GM12878 (cell line): ENCODE measurements around the gene MSI2. TPM values are rescaled to one million over a fixed set of nuclear protein-coding genes. Genes with fewer than 3 reads are reported as not detected.

Experiments used
- ATAC-seq: fragments of 200-7000 bp; cut with Tn5 transposase; 3 replicates; pipeline ENCODE4 v1.9.1; 2020; ENCODE audit warnings: mild to moderate bottlenecking, moderate library complexity
- BruUV-seq: library from RNA; stranded (reverse); fragments of 400-500 nt; replicated peaks from 2 replicates; lab custom pipeline; 2021; lab: Mats Ljungman, UMichigan
- CTCF ChIA-PET: fragments of 300-600 bp; sonication (Branson Sonifier 250); formaldehyde crosslinking; extraction: SDS; loops from one replicate; lab custom pipeline; 2021; ENCODE audit warnings: inconsistent platforms; lab: Yijun Ruan, JAX
- POLR2A ChIA-PET: fragments of 350-600 bp; formaldehyde crosslinking; extraction: SDS; loops from one replicate; lab custom pipeline; 2021; ENCODE audit warnings: inconsistent platforms; lab: Charles Lee
- RAD21 ChIA-PET: fragments of 300-600 bp; sonication (Branson Sonifier 250); formaldehyde crosslinking; loops from one replicate; lab custom pipeline; 2023; ENCODE audit warnings: antibody characterized with exemption; ENCODE audit not compliant: unreplicated experiment; lab: Charles Lee
- SMC1A ChIA-PET: fragments of 300-600 bp; sonication (Branson Sonifier 250); formaldehyde crosslinking; loops from one replicate; lab custom pipeline; 2023; ENCODE audit not compliant: unreplicated experiment, uncharacterized antibody; lab: Charles Lee
- DNase-seq: peaks from one replicate; pipeline ENCODE4 v3.0.0-alpha.2; 2011; ENCODE audit warnings: low read depth, low spot score
- FAIRE-seq: peaks from 3 replicates; lab custom pipeline; 2011; peaks lifted over from hg19 to GRCh38; lab: Jason Lieb, UNC
- H2AFZ ChIP-seq: 2 replicates; pipeline ENCODE4 v1.6.0; 2011; ENCODE audit warnings: low read depth, low read length, control low read depth; ENCODE audit not compliant: control insufficient read depth
- H3K27ac ChIP-seq: 2 replicates; pipeline ENCODE4 v1.5.1; 2011; ENCODE audit warnings: control low read depth; ENCODE audit not compliant: control insufficient read depth, insufficient read depth
- H3K27me3 ChIP-seq, 2 experiments: replicated peaks in 1 of 2; 2 replicates each; pipeline versions ENCODE4 v1.6.0 to v1.6.1; 2011; ENCODE audit warnings: low read length in 1 of 2; ENCODE audit not compliant: control insufficient read depth in 2 of 2, insufficient read depth in 2 of 2
- H3K36me3 ChIP-seq, 2 experiments: 2 replicates each; pipeline ENCODE4 v1.5.1; 2011; ENCODE audit warnings: low read length in 1 of 2; ENCODE audit not compliant: control insufficient read depth in 2 of 2, insufficient read depth in 2 of 2
- H3K4me1 ChIP-seq: 2 replicates; pipeline ENCODE4 v1.6.1; 2011; ENCODE audit warnings: mild to moderate bottlenecking, low read length, moderate library complexity, mixed read lengths; ENCODE audit not compliant: control insufficient read depth, insufficient read depth
- H3K4me2 ChIP-seq: 2 replicates; pipeline ENCODE4 v1.6.0; 2011; ENCODE audit warnings: control low read depth; ENCODE audit not compliant: control insufficient read depth, insufficient read depth
- H3K4me3 ChIP-seq: fragments of 200-600 bp; sonication (generic); 2 replicates; pipeline ENCODE4 v1.5.1; 2016
- H3K79me2 ChIP-seq: 2 replicates; pipeline ENCODE4 v1.6.0; 2011; ENCODE audit warnings: low read length; ENCODE audit not compliant: control insufficient read depth, insufficient read depth
- H3K9ac ChIP-seq: 2 replicates; pipeline ENCODE4 v1.8.0; 2011; ENCODE audit warnings: low read length, control low read depth, mixed read lengths; ENCODE audit not compliant: control insufficient read depth, insufficient read depth
- H3K9me3 ChIP-seq: replicated peaks from 3 replicates; pipeline ENCODE4 v1.5.1; 2011; ENCODE audit warnings: mild to moderate bottlenecking, low read length; ENCODE audit not compliant: control insufficient read depth, insufficient read depth
- H4K20me1 ChIP-seq: 2 replicates; pipeline ENCODE4 v1.6.0; 2011; ENCODE audit not compliant: control insufficient read depth, insufficient read depth
- ASH2L ChIP-seq: fragments of 300-600, 200-600 bp; sonication (generic); IDR thresholded peaks from 2 replicates; pipeline ENCODE4 v1.6.1; 2017; ENCODE audit warnings: low read depth, mild to moderate bottlenecking, borderline replicate concordance
- ESRRA ChIP-seq: IDR thresholded peaks from 2 replicates; pipeline ENCODE4 v1.6.1; 2012; ENCODE audit warnings: mild to moderate bottlenecking, low read length, improper control_type of control experiment
- HDGF ChIP-seq: fragments of 450-650 bp; IDR thresholded peaks from 2 replicates; pipeline ENCODE4 v1.6.1; 2016; ENCODE audit warnings: antibody characterized with exemption
- MYB ChIP-seq: fragments of 150-350 bp; IDR thresholded peaks from 2 replicates; pipeline ENCODE4 v1.6.1; 2014; ENCODE audit warnings: mild to moderate bottlenecking, low read depth, low read length, borderline replicate concordance
- NFYA ChIP-seq: IDR thresholded peaks from 2 replicates; pipeline ENCODE4 v1.6.1; 2011; ENCODE audit warnings: low read depth, mild to moderate bottlenecking, low read length, improper control_type of control experiment, borderline replicate concordance
- NR2C2 ChIP-seq: IDR thresholded peaks from 2 replicates; pipeline ENCODE4 v1.6.1; 2011; ENCODE audit warnings: borderline replicate concordance, low read depth; ENCODE audit not compliant: control insufficient read depth, insufficient read length
- RFX5 ChIP-seq: IDR thresholded peaks from 2 replicates; pipeline ENCODE4 v1.6.1; 2011; ENCODE audit warnings: low read depth, low read length, improper control_type of control experiment
- TBL1XR1 ChIP-seq: IDR thresholded peaks from 2 replicates; pipeline ENCODE4 v1.6.1; 2012; ENCODE audit warnings: low read depth, low read length, improper control_type of control experiment
- WGBS: methylation state at CpG from one replicate; pipeline ENCODE4 v1.1.6; 2016; ENCODE audit warnings: low lambda C conversion rate; ENCODE audit not compliant: insufficient replicate concordance, insufficient coverage; ENCODE audit errors: missing lambda C conversion rate; 5-methylcytosine and 5-hydroxymethylcytosine counted together
- in situ Hi-C: fragments of 300-500 bp; cut with MboI; formaldehyde crosslinking; loops from 9 replicates; pipeline ENCODE4 v1.14.3; 2018; ENCODE audit warnings: mixed read lengths
- intact Hi-C: fragments of 100-400 bp; cut with micrococcal nuclease; formaldehyde crosslinking; loops from one replicate; pipeline ENCODE4 v1.14.2; 2022; ENCODE audit not compliant: unreplicated experiment
- polyA plus RNA-seq, 11 experiments: library from polyadenylated mRNA; depleted of rRNA in 4 of 11; unstranded in 6 of 11; stranded (reverse) in 5 of 11; fragments of >200 nt; fragmentation: Nextera tagmentation in 4 of 11; fragmentation: Illumina TruSeq in 1 of 11; extraction: Ambion mirVana in 4 of 11; extraction: Trizol in 1 of 11; gene quantifications; 1 replicate in 1 of 11; 2 replicates in 10 of 11; pipeline versions ENCODE4 v1.2.1 to v1.2.3, GENCODE V29; 2011 to 2016; ENCODE audit warnings: inconsistent platforms in 2 of 11, missing spikeins in 2 of 11, low read depth in 1 of 11
- total RNA-seq, 4 experiments: library from RNA; depleted of rRNA in 3 of 4; stranded (reverse); fragments of >200 nt in 3 of 4; fragmentation: Illumina TruSeq in 1 of 4; extraction: Trizol in 1 of 4; gene quantifications; 2 replicates each; pipeline versions ENCODE4 v1.2.1 to v1.2.3, GENCODE V29; 2013 to 2021
- TF ChIP-seq, protein P1 (sequence below): IDR thresholded peaks from 2 replicates; pipeline ENCODE4 v1.6.1; 2012; ENCODE audit warnings: low read depth, low read length, improper control_type of control experiment
- TF ChIP-seq, protein P2 (sequence below): fragments of 450-650 bp; IDR thresholded peaks from 2 replicates; pipeline ENCODE4 v1.6.1; 2017; ENCODE audit warnings: mild to moderate bottlenecking, moderate library complexity
- TF ChIP-seq, protein P3 (sequence below): fragments of 450-650 bp; IDR thresholded peaks from 2 replicates; pipeline ENCODE4 v1.6.1; 2017; ENCODE audit warnings: mild to moderate bottlenecking, low read depth, inconsistent platforms; ENCODE audit not compliant: poor library complexity, severe bottlenecking
- TF ChIP-seq, protein P4 (sequence below): fragments of 450-650 bp; IDR thresholded peaks from 2 replicates; pipeline ENCODE4 v1.6.1; 2016; ENCODE audit warnings: mild to moderate bottlenecking, moderate library complexity, borderline replicate concordance

Gene MSI2
- total and polyA plus RNA-seq, 10 of the 15 experiments (the other 5 are each of a cell fraction or from before 2014, with no cell fraction given), result 6.1 to 76.1 (median 42.0) TPM

DNA sequence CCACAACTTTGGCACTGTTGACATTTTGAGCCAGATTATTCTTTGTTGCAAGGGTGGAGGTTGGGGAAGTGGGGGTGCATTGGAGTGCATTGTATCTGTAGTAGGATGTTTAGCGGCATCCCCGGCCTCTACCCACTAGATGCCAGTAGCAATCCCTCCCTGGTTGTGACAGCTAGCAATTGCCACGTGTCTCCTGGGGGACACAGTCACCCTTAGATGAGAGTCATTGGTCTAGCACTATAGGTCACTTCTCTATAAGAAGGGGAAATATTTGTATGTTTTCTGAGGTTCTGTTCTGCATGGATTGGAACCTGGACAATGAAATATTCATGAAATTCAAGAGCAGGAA is 32.4 kb downstream of the MSI2 start:
- H3K4me2 ChIP-seq, result no peak overlapping the region
- H3K9ac ChIP-seq, result no peak overlapping the region
- TF ChIP-seq MYB, result no peak
- TF ChIP-seq, protein P1, sequence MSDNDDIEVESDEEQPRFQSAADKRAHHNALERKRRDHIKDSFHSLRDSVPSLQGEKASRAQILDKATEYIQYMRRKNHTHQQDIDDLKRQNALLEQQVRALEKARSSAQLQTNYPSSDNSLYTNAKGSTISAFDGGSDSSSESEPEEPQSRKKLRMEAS, result no peak
- no peak for TF ChIP-seq NFYA
- TF ChIP-seq HDGF, result no peak
- no peak for TF ChIP-seq NR2C2
- no peak for TF ChIP-seq TBL1XR1
- TF ChIP-seq, protein P2, sequence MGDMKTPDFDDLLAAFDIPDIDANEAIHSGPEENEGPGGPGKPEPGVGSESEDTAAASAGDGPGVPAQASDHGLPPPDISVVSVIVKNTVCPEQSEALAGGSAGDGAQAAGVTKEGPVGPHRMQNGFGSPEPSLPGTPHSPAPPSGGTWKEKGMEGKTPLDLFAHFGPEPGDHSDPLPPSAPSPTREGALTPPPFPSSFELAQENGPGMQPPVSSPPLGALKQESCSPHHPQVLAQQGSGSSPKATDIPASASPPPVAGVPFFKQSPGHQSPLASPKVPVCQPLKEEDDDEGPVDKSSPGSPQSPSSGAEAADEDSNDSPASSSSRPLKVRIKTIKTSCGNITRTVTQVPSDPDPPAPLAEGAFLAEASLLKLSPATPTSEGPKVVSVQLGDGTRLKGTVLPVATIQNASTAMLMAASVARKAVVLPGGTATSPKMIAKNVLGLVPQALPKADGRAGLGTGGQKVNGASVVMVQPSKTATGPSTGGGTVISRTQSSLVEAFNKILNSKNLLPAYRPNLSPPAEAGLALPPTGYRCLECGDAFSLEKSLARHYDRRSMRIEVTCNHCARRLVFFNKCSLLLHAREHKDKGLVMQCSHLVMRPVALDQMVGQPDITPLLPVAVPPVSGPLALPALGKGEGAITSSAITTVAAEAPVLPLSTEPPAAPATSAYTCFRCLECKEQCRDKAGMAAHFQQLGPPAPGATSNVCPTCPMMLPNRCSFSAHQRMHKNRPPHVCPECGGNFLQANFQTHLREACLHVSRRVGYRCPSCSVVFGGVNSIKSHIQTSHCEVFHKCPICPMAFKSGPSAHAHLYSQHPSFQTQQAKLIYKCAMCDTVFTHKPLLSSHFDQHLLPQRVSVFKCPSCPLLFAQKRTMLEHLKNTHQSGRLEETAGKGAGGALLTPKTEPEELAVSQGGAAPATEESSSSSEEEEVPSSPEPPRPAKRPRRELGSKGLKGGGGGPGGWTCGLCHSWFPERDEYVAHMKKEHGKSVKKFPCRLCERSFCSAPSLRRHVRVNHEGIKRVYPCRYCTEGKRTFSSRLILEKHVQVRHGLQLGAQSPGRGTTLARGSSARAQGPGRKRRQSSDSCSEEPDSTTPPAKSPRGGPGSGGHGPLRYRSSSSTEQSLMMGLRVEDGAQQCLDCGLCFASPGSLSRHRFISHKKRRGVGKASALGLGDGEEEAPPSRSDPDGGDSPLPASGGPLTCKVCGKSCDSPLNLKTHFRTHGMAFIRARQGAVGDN, result no peak
- TF ChIP-seq, protein P3, sequence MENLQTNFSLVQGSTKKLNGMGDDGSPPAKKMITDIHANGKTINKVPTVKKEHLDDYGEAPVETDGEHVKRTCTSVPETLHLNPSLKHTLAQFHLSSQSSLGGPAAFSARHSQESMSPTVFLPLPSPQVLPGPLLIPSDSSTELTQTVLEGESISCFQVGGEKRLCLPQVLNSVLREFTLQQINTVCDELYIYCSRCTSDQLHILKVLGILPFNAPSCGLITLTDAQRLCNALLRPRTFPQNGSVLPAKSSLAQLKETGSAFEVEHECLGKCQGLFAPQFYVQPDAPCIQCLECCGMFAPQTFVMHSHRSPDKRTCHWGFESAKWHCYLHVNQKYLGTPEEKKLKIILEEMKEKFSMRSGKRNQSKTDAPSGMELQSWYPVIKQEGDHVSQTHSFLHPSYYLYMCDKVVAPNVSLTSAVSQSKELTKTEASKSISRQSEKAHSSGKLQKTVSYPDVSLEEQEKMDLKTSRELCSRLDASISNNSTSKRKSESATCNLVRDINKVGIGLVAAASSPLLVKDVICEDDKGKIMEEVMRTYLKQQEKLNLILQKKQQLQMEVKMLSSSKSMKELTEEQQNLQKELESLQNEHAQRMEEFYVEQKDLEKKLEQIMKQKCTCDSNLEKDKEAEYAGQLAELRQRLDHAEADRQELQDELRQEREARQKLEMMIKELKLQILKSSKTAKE, result no peak
- TF ChIP-seq ASH2L, result no peak
- TF ChIP-seq RFX5, result no peak
- TF ChIP-seq ESRRA, result no peak
- TF ChIP-seq, protein P4, sequence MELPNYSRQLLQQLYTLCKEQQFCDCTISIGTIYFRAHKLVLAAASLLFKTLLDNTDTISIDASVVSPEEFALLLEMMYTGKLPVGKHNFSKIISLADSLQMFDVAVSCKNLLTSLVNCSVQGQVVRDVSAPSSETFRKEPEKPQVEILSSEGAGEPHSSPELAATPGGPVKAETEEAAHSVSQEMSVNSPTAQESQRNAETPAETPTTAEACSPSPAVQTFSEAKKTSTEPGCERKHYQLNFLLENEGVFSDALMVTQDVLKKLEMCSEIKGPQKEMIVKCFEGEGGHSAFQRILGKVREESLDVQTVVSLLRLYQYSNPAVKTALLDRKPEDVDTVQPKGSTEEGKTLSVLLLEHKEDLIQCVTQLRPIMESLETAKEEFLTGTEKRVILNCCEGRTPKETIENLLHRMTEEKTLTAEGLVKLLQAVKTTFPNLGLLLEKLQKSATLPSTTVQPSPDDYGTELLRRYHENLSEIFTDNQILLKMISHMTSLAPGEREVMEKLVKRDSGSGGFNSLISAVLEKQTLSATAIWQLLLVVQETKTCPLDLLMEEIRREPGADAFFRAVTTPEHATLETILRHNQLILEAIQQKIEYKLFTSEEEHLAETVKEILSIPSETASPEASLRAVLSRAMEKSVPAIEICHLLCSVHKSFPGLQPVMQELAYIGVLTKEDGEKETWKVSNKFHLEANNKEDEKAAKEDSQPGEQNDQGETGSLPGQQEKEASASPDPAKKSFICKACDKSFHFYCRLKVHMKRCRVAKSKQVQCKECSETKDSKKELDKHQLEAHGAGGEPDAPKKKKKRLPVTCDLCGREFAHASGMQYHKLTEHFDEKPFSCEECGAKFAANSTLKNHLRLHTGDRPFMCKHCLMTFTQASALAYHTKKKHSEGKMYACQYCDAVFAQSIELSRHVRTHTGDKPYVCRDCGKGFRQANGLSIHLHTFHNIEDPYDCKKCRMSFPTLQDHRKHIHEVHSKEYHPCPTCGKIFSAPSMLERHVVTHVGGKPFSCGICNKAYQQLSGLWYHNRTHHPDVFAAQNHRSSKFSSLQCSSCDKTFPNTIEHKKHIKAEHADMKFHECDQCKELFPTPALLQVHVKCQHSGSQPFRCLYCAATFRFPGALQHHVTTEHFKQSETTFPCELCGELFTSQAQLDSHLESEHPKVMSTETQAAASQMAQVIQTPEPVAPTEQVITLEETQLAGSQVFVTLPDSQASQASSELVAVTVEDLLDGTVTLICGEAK, result no peak
- H3K9me3 ChIP-seq, result no peaks in the 10 kb centered on the region
- intact Hi-C loops, result no loop called here
- DNase-seq, result no peak
- H2AFZ ChIP-seq, result no peak overlapping the region
- BruUV-seq, result no TSS peak
- SMC1A ChIA-PET, result no interaction called here
- peaks cover 13 to 25% of the 10 kb centered on the region in 2 experiments; a peak in 3 of 4 replicates for H3K36me3 ChIP-seq
- RAD21 ChIA-PET, result interaction anchor here (0.6 kb wide), 1 partner anchor 87 kb away, joined by 3 read pairs; no protein-coding TSS in a partner anchor
- peaks cover 30% of the 10 kb centered on the region for H3K79me2 ChIP-seq
- ATAC-seq, result no peak
- no peaks in the 10 kb centered on the region; the same call in 1 of the 2 replicates for H4K20me1 ChIP-seq
- POLR2A ChIA-PET, result no interaction called here
- no peaks in the 10 kb centered on the region for H3K27me3 ChIP-seq
- H3K4me1 ChIP-seq, result peaks cover 14% of the 10 kb centered on the region
- H3K4me3 ChIP-seq, result no peak overlapping the region
- no peak for FAIRE-seq
- no peak overlapping the region for H3K27ac ChIP-seq
- CTCF ChIA-PET, result no interaction called here
- in situ Hi-C loops, result no loop called here
- WGBS, result 86% methylated on average over 3 of the region's 3 CpGs
